Aortic smooth muscle cell (primary cell): ENCODE data around the gene TECTB. TPM values are rescaled to one million over a fixed set of nuclear protein-coding genes. Genes with fewer than 3 reads are reported as not detected.

Experiments used
- total RNA-seq: library from RNA; depleted of rRNA; stranded (reverse); fragments of >200 nt; gene quantifications from 2 replicates; pipeline ENCODE4 v1.2.3, GENCODE V29; 2014

Gene TECTB
- not detected in 2 replicates for total RNA-seq

DNA sequence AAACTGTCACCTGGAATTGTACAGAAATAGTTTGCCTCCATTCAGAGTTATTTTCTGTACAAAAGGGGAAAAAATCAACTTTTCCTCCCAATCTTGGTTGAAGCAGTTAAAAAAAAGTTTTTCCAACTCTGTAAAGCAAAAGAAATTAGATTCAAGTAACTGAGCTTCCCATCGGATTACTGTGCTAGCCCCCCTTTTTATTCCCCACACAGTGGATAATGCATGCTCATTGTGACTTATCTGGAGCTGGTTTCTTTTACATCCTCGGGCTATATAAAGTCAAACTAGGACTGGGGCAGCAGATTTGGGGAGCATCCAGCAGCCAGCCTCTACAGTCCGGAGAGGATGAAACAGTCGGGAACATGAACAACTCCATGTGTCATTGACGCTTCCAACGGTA, at the start of gene TECTB:
Gene TECTB (plus strand): TSS at position 301 of the 400 bp plus-strand sequence. CDS start 335 bp downstream, outside the sequence.

Other genes starting within 250 kb of the TECTB start
- 8.1 and 8.2 TPM in 2 replicates for gene GPAM, start 99.6 kb upstream of the TECTB start, total RNA-seq
- 0.92 and 0.93 TPM in 2 replicates for gene ACSL5, start 90.7 kb downstream of the TECTB start, total RNA-seq
- 24.3 and 24.6 TPM in 2 replicates for gene ZDHHC6, start 163.5 kb downstream of the TECTB start, total RNA-seq
- gene VTI1A, start 163.8 kb downstream of the TECTB start, total RNA-seq = 22.9 and 27.2 TPM in 2 replicates